AG04449 (cell line): Measurements from ENCODE around the gene CDX1.
A peak's percentile ranks its signal among the peaks of the same experiment; 100 is the strongest.

Experiments
- CTCF ChIA-PET: fragments of 350-600 bp; formaldehyde crosslinking; extraction: SDS; loops from one replicate; lab custom pipeline; 2021; ENCODE audit warnings: antibody characterized with exemption; lab: Yijun Ruan, JAX
- POLR2A ChIA-PET: fragments of 400-600, 350-600 bp; formaldehyde crosslinking; extraction: SDS; loops from one replicate; lab custom pipeline; 2020; ENCODE audit warnings: antibody characterized with exemption, inconsistent platforms; lab: Yijun Ruan, JAX
- DNase-seq: peaks from one replicate; pipeline ENCODE4 v3.0.0-alpha.2; 2010; ENCODE audit warnings: low read depth, low spot score
- H3K4me3 ChIP-seq: 2 replicates; pipeline ENCODE4 v1.5.1; 2011; ENCODE audit warnings: low read depth, mild to moderate bottlenecking, control low read depth, low read length
- CTCF ChIP-seq: IDR thresholded peaks from one replicate; pipeline ENCODE4 v1.5.1; 2011; ENCODE audit warnings: mild to moderate bottlenecking, moderate library complexity, low read length, control low read depth, inconsistent platforms; ENCODE audit not compliant: insufficient read depth; ENCODE audit errors: missing control alignments

CDX1 gene

GRCh38 chr5:150208187-150209098, 41.9 kb downstream of the CDX1 start:
- no peak overlapping the region for H3K4me3 ChIP-seq
- ChIA-PET CTCF (interaction anchor here (0.8 to 5.2 kb wide), 10 partner anchors 10 to 374 kb away, joined by 3 to 35 read pairs (median 6); no protein-coding TSS in a partner anchor), POLR2A (no interaction called here)
- no peak for TF ChIP-seq CTCF
- peak; percentile 16 for DNase-seq

DNA sequence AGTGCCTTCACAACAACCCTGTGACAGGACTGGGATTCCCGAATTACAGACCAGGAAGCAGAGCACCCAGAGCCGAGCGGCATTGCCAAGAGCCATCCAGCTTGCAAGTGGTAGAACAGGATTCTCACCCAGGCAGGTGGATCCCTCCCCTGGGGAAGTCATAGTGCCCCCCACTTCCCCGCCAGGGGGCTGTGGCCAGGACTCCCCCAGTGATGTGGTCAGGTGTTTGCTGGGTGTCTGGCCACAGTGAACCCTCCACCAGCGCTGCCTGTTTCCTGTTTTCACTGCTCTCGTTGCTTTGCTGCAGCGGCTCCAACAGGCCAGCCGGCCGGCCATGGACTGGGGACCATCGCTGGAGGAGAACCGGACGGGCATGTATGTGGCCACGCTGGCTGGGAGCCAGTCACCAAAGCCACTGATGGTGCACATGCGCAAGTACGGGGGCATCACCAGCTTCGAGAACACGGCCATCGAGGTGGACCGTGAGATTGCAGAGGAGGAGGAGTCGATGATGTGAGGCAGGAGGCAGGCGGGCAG, 42.6 kb downstream of the CDX1 start:
- no peak overlapping the region for H3K4me3 ChIP-seq
- ChIA-PET CTCF (interaction anchor here (0.7 to 5.2 kb wide), 5 partner anchors 9 to 79 kb away, joined by 3 to 35 read pairs (median 6); no protein-coding TSS in a partner anchor), POLR2A (no interaction called here)
- no peak for DNase-seq
- TF ChIP-seq CTCF: no peak

GRCh38 chr5:150210644-150211043, 44.1 kb downstream of the CDX1 start:
- H3K4me3 ChIP-seq: no peak overlapping the region
- ChIA-PET POLR2A (no interaction called here), CTCF (interaction anchor here (0.7 to 1.1 kb wide), 3 partner anchors 8 to 92 kb away, joined by 3 to 4 read pairs (median 3); no protein-coding TSS in a partner anchor)
- no peak for TF ChIP-seq CTCF
- no peak for DNase-seq

DNA sequence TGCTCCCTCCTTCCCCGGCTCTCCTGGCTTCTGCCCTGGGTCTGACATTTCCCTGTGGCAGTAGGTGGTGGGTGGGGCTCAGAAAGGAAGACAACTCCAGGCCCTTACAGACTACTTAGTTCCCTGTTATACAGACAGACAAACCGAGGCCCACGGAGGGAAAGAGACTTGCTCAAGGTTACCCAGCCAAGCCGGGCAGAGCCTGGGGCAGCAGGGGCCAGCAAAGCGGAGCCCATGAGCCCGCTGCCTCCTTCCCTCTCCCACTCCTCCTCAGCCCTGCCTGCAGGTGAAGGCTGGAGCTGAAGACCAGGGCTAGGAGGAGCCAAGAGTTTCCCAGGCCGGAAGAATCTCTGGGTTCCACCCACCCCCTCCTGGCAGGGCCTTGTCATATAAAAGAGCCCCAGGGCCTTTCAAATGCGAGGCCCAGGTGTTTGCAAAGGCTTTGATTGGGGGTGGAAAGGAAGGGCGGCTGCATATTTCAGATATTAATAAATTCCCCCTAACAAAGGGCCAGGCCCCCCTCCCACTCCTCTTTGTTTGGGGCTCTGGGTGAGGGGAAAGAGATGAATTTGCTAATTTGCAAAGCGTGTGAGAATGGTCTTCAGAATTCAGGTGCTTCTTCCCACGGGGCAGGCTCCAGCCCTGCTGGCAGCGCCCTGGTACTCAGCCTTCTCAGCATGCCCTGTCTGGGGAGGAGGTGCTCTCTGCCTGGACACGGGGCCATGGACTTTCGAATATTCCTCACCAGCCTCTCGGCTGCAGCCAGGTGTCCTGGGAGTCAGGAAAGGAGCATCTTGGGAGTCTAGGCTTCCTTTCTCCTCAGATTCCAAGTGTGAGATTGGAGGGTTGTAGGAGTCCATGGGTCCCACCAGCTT, 44.8 kb downstream of the CDX1 start:
- no peak for DNase-seq
- H3K4me3 ChIP-seq: no peak overlapping the region
- ChIA-PET CTCF (interaction anchor here (0.8 to 1.1 kb wide), 3 partner anchors 10 to 93 kb away, joined by 3 read pairs; no protein-coding TSS in a partner anchor), POLR2A (no interaction called here)
- TF ChIP-seq CTCF: no peak

DNA sequence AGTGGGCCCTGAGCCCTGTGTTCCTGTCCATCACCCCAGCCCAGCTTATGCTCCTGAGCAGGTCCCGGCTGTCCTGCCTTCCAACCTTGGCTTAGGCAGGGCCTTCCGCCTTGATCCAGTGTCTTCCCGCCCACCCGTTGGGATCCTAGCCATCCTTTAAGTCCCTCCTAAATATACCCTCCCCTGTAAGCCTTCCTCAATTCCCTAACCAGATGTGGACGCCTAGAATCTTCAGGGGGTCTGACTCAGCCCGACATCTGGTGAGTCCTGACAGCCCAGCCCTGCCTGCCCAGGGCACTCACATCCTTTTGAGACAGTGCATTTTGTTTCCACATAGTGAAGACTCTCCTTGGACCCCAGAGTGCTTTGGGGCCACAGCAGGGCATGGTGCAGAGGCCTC, 47.0 kb downstream of the CDX1 start:
- ChIA-PET CTCF (interaction anchor here (1.5 to 9.9 kb wide), 7 partner anchors 39 to 377 kb away, joined by 4 to 222 read pairs (median 27); no protein-coding TSS in a partner anchor), POLR2A (interaction anchor here (1.0 to 2.0 kb wide), 3 partner anchors 8 to 67 kb away, joined by 3 to 5 read pairs (median 3); partner anchors contain the start of gene PDGFRB)
- no peak overlapping the region for H3K4me3 ChIP-seq
- TF ChIP-seq CTCF: no peak
- DNase-seq: no peak
